ENCODE measurements around the gene IRAK3. TPM values are rescaled to one million over a fixed set of nuclear protein-coding genes. Genes with fewer than 3 reads are reported as not detected.

The IRAK3 gene
- total and polyA plus RNA-seq, 2 donors (not counting 3 experiments of a cell fraction or from before 2014, with no cell fraction given), result 2.3 to 8.5 TPM

DNA sequence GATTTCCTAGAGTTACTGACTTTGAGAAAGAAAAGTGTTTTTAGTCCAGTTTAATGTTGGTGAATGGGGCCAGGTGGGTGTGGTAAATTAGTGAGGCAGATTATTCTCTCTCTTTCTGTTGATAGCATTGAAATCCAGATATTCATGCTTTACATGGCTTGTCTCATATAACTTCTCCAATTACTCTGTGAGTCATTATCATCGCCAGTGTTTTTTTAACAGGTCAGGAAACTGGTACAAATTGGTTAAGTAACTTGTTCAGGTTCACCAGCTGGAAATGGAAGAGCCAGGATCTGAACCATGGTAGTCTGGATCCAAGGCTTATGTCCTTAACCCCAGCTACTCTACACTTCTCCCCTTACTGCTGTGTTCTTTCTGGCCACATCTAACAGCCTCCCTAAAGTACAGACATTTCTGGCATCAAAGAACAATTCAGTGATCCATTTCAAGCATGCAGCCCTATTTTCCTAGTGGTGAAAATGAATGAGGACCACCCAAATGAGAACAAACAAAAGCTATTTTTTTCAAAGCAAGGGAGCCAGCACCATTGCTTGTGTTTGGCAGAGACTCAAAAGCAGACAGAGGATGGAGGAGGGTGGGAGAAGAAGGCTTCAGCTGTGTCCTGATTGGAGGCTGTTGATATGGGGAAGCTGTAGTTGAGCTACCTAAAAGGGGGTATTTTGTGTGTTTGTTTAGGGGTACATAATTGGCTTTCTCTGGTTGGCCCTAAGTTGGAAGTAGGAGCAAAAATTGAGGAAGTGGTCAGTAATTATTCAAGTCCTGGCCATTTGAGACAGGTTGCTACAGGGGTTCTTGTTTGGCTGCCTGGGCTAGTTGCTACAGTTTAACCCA is 1.7 kb downstream of the IRAK3 start:
- H3K4me3 ChIP-seq (replicated peaks in 1 of 3; ENCODE audit: insufficient read depth in 1 of 3, low read depth in 1 of 3, low read length in 3 of 3), result no peak overlapping the region
- H3K79me2 ChIP-seq (ENCODE audit: control insufficient read depth, insufficient read depth, low read length), result no peaks in the 10 kb centered on the region
- intact Hi-C loops (cut with micrococcal nuclease), result no loop called here
- peak overlapping the region; percentile 94 for H3K4me2 ChIP-seq (ENCODE audit: insufficient read depth, low read length)
- ChIA-PET CTCF (interaction anchor here (1.0 to 2.7 kb wide), 7 partner anchors 12 to 83 kb away, joined by 3 to 12 read pairs (median 4); no protein-coding TSS in a partner anchor), POLR2A (no interaction called here)
- H3K9ac ChIP-seq (replicated peaks; ENCODE audit: extremely low read depth, insufficient read depth, low read length), result no peak overlapping the region
- no peak for FAIRE-seq
- no peaks in the 10 kb centered on the region for H3K9me1 ChIP-seq (replicated peaks; ENCODE audit: control insufficient read depth, extremely low read depth, insufficient read depth, low read length)
- H3K36me3 ChIP-seq (ENCODE audit: control insufficient read depth in 2 of 2, extremely low read depth in 1 of 2, insufficient read depth in 2 of 2, low read length in 2 of 2), result no peaks in the 10 kb centered on the region
- peak; percentile 31 for DNase-seq (ENCODE audit: low read depth, low spot score)
- H3K27me3 ChIP-seq (ENCODE audit: control insufficient read depth in 2 of 2, insufficient read depth in 2 of 2, low read length in 2 of 2), result no peaks in the 10 kb centered on the region
- no TSS peak for BruUV-seq (replicated peaks)
- H3K4me1 ChIP-seq (ENCODE audit: control insufficient read depth, extremely low read depth, insufficient read depth, low read length), result peaks cover 20% of the 10 kb centered on the region
- no peaks in the 10 kb centered on the region for H4K20me1 ChIP-seq (replicated peaks; ENCODE audit: control insufficient read depth, extremely low read depth, insufficient read depth, low read length)
- dilution Hi-C loops (cut with MboI; ENCODE audit: extremely low pct_ligation_motif_present, low sequenced_read_pairs), result no loop called here
- H3K9me3 ChIP-seq (replicated peaks; ENCODE audit: control insufficient read depth, insufficient read depth, low read length), result no peaks in the 10 kb centered on the region
- no peak overlapping the region for H3K27ac ChIP-seq (ENCODE audit: insufficient read depth, low read depth, low read length)
- TF ChIP-seq FOS (IDR thresholded peaks at IDR 0.05; ENCODE audit: borderline replicate concordance, insufficient read depth, low read length), result peak; percentile 33
- TF ChIP-seq MYC (IDR thresholded peaks at IDR 0.05; ENCODE audit: low read depth, low read length), result no peak
- no peak overlapping the region for H2AFZ ChIP-seq (ENCODE audit: low read depth, low read length)

DNA sequence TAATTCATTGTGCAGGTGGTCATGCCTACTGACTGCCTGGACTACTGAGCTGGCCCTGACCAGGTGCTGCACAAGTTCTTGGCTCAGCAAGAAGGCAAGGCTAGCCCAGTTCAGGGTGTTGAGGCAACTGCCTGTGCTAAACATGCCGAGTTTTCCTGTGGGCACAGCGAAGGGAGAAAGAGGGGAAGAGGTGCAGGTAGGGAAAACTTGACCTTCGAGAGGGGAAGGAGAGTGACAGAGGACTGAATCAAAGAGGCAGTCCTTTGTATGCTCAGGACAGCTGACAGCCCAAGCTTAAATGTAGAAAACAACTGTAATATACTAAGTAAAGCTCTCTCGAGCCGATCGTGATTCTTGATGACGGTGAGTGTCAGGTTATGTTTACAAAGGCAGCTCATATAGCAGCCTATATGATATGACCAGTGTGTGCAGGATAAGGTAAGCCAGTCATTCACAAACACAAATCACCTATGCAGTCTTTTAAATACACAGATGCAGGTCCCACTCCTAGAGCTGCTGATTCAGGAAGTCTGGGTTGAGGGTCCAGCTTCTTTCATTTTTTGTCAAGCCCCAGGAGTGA is 2.6 kb downstream of the IRAK3 start:
- Histone ChIP-seq H3K27ac (ENCODE audit: insufficient read depth, low read depth, low read length) (no peak overlapping the region), H3K27me3 (ENCODE audit: control insufficient read depth in 2 of 2, insufficient read depth in 2 of 2, low read length in 2 of 2) (no peaks in the 10 kb centered on the region), H3K4me3 (replicated peaks in 1 of 3; ENCODE audit: insufficient read depth in 1 of 3, low read depth in 1 of 3, low read length in 3 of 3) (no peak overlapping the region), H3K4me2 (ENCODE audit: insufficient read depth, low read length) (no peak overlapping the region), H3K79me2 (ENCODE audit: control insufficient read depth, insufficient read depth, low read length) (no peaks in the 10 kb centered on the region), H3K36me3 (ENCODE audit: control insufficient read depth in 2 of 2, extremely low read depth in 1 of 2, insufficient read depth in 2 of 2, low read length in 2 of 2) (no peaks in the 10 kb centered on the region), H3K9me1 (replicated peaks; ENCODE audit: control insufficient read depth, extremely low read depth, insufficient read depth, low read length) (no peaks in the 10 kb centered on the region), H3K9me3 (replicated peaks; ENCODE audit: control insufficient read depth, insufficient read depth, low read length) (no peaks in the 10 kb centered on the region), H3K9ac (replicated peaks; ENCODE audit: extremely low read depth, insufficient read depth, low read length) (no peak overlapping the region), H2AFZ (ENCODE audit: low read depth, low read length) (no peak overlapping the region), H3K4me1 (ENCODE audit: control insufficient read depth, extremely low read depth, insufficient read depth, low read length) (peaks cover 24% of the 10 kb centered on the region), H4K20me1 (replicated peaks; ENCODE audit: control insufficient read depth, extremely low read depth, insufficient read depth, low read length) (no peaks in the 10 kb centered on the region)
- FAIRE-seq (no peak), DNase-seq (ENCODE audit: low read depth, low spot score) (no peak)
- dilution Hi-C loops (cut with MboI; ENCODE audit: extremely low pct_ligation_motif_present, low sequenced_read_pairs) (no loop called here), intact Hi-C loops (cut with micrococcal nuclease) (no loop called here)
- BruUV-seq (replicated peaks), result no TSS peak
- no peak for TF ChIP-seq FOS (IDR thresholded peaks at IDR 0.05; ENCODE audit: borderline replicate concordance, insufficient read depth, low read length)
- TF ChIP-seq JUN (IDR thresholded peaks at IDR 0.05; ENCODE audit: borderline replicate concordance, insufficient read depth, insufficient read length, low read depth), result no peak
- TF ChIP-seq POLR2AphosphoS5 (IDR thresholded peaks at IDR 0.05; ENCODE audit: insufficient read depth, low read depth, low read length), result no peak
- TF ChIP-seq EZH2 (IDR thresholded peaks at IDR 0.05; ENCODE audit: borderline replicate concordance, low read depth, low read length, severe bottlenecking), result no peak
- TF ChIP-seq, protein P1, sequence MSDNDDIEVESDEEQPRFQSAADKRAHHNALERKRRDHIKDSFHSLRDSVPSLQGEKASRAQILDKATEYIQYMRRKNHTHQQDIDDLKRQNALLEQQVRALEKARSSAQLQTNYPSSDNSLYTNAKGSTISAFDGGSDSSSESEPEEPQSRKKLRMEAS (IDR thresholded peaks at IDR 0.05; ENCODE audit: insufficient read depth, insufficient read length), result no peak
- no peak for TF ChIP-seq MYC (IDR thresholded peaks at IDR 0.05; ENCODE audit: low read depth, low read length)
- TF ChIP-seq, protein P2, sequence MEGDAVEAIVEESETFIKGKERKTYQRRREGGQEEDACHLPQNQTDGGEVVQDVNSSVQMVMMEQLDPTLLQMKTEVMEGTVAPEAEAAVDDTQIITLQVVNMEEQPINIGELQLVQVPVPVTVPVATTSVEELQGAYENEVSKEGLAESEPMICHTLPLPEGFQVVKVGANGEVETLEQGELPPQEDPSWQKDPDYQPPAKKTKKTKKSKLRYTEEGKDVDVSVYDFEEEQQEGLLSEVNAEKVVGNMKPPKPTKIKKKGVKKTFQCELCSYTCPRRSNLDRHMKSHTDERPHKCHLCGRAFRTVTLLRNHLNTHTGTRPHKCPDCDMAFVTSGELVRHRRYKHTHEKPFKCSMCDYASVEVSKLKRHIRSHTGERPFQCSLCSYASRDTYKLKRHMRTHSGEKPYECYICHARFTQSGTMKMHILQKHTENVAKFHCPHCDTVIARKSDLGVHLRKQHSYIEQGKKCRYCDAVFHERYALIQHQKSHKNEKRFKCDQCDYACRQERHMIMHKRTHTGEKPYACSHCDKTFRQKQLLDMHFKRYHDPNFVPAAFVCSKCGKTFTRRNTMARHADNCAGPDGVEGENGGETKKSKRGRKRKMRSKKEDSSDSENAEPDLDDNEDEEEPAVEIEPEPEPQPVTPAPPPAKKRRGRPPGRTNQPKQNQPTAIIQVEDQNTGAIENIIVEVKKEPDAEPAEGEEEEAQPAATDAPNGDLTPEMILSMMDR (IDR thresholded peaks at IDR 0.05; ENCODE audit: extremely low read depth in 1 of 2, insufficient read depth in 1 of 2, low read depth in 1 of 2, low read length in 2 of 2), result no peak
- TF ChIP-seq POLR2A (IDR thresholded peaks at IDR 0.05; ENCODE audit: low read depth, low read length), result no peak
- TF ChIP-seq GATA2 (IDR thresholded peaks at IDR 0.05; ENCODE audit: insufficient read depth, insufficient read length, low read depth, low read length), result no peak
- CTCF ChIA-PET, result interaction anchor here (1.0 to 2.7 kb wide), 4 partner anchors 15 to 46 kb away, joined by 4 to 12 read pairs (median 5); no protein-coding TSS in a partner anchor
- POLR2A ChIA-PET, result no interaction called here

Measured in endothelial cell of umbilical vein (primary cell).